GM10266 (cell line): ENCODE results near the gene AQP6.

ENCODE experiments used
- DNase-seq: peaks from one replicate; pipeline ENCODE4 v3.0.0; 2012; ENCODE audit errors: extremely low spot score
- TF ChIP-seq, protein P1 (sequence below): IDR thresholded peaks from 2 replicates; pipeline ENCODE4 v1.5.1; 2012; ENCODE audit warnings: mild to moderate bottlenecking, low read depth; ENCODE audit not compliant: control insufficient read depth, insufficient read depth; ENCODE audit errors: missing control alignments

Gene AQP6

DNA sequence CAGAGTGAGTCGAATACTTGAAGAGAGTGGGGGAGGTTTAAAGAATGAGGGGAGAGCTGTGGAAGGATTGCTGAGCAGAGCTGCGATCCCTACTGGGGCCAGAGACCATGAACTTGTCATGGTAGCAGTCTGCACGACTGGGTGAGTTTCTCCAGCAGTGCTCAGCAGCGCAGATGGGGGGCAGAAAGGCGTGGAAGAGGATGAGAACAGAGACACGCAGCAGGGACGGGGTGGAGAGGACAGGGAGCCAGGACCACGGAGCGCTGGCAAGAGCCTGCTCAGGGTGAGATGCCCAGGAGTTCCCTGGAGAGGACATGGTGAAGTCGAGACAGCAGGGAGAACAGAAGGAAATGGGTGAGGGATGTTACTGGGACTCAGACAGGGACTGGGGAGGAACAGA, 2.1 kb upstream of the AQP6 start:
- no peak for DNase-seq
- TF ChIP-seq, protein P1, sequence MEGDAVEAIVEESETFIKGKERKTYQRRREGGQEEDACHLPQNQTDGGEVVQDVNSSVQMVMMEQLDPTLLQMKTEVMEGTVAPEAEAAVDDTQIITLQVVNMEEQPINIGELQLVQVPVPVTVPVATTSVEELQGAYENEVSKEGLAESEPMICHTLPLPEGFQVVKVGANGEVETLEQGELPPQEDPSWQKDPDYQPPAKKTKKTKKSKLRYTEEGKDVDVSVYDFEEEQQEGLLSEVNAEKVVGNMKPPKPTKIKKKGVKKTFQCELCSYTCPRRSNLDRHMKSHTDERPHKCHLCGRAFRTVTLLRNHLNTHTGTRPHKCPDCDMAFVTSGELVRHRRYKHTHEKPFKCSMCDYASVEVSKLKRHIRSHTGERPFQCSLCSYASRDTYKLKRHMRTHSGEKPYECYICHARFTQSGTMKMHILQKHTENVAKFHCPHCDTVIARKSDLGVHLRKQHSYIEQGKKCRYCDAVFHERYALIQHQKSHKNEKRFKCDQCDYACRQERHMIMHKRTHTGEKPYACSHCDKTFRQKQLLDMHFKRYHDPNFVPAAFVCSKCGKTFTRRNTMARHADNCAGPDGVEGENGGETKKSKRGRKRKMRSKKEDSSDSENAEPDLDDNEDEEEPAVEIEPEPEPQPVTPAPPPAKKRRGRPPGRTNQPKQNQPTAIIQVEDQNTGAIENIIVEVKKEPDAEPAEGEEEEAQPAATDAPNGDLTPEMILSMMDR, result no peak

- no peak for DNase-seq
- TF ChIP-seq, protein P1, result no peak
Measured at GRCh38 chr12:49971141-49971540, 1.6 kb upstream of the AQP6 start.

- TF ChIP-seq, protein P1, result no peak
- no peak for DNase-seq
Measured at GRCh38 chr12:49972129-49972528, 618 bp upstream of the AQP6 start.

- DNase-seq, result no peak
- TF ChIP-seq, protein P1, result no peak
Measured at GRCh38 chr12:49973361-49973830, 649 bp downstream of the AQP6 start.

DNA sequence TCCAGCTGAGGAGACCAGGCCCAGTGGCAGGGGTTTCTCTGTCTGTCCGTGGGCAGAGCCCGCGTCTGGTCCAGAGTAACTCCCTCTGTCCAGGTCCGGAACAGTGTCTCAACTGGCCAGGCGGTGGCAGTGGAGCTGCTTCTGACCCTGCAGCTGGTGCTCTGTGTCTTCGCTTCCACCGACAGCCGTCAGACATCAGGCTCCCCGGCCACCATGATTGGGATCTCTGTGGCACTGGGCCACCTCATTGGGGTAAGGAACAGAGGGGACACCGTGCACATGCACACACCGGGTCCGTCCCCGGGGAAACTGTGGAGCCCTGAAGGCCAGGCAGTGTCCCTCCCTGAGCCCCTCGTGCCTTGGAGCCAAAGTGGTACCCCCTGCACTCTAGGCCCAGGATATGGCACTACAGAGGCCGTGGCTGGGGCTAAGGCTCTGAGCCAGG, 1.5 kb downstream of the AQP6 start:
- TF ChIP-seq, protein P1, result no peak
- no peak for DNase-seq

DNA sequence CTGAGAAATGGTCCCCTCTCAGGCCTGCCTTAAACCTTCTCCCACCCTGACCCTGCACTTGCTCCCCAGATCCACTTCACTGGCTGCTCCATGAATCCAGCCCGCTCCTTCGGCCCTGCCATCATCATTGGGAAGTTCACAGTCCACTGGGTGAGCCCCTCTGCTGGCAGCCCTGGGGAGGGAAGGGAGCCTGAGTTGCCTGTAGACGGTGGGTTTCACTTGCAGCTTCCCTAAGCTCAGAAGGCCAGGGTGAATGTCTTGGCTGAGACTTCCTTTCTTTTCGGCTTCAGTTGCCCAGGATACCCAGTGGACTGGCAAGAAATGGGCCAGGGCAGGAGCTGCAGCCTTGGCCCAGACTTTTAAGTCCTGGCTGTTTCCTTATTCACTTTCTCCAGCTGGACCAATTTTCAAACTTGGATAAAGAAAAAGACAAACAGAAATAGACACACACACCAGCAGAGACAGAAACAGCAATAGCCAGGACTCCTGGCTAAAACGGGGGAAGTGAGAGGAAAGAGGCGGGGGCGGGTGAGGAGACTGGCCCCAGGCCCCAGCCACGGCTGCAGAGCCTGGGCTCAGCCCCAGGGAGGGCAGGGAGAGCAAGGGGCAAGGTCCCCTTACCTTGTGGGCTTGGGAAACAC, 2.0 kb downstream of the AQP6 start:
- TF ChIP-seq, protein P1, result no peak
- no peak for DNase-seq

DNA sequence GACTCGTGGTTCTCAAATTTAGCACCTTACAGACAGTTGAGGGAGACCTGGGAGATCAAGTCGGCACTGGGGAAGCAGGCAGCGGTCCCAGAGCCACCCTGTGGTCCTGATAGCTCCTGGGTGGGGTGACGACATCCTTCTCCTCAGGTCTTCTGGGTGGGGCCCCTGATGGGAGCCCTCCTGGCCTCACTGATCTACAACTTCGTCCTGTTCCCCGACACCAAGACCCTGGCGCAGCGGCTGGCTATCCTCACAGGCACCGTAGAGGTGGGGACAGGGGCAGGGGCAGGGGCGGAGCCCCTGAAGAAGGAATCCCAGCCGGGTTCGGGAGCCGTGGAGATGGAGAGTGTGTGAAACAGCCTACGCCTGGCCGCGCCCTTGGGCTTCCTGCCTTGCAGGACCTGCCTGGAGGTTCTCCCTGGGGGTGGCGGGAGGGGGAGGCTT, 2.6 kb downstream of the AQP6 start:
- TF ChIP-seq, protein P1, result no peak
- no peak for DNase-seq
